Lower lobe of right lung (tissue), 2 donors: Measurements from ENCODE around the gene LTC4S. TPM values are rescaled to one million over a fixed set of nuclear protein-coding genes. Genes with fewer than 3 reads are reported as not detected.

Experiments used
- ATAC-seq, 2 donors: fragments of 200-7000 bp; cut with Tn5 transposase; one replicate each; pipeline ENCODE4 v1.9.1; 2020 to 2022; ENCODE audit warnings: mild to moderate bottlenecking in 2 of 2, moderate library complexity in 2 of 2
- DNase-seq: peaks from one replicate; pipeline ENCODE4 v3.0.0-alpha.2; 2020
- H3K27ac ChIP-seq: fragments of 200-600 bp; one replicate; pipeline ENCODE4 v1.8.0; 2022
- H3K27me3 ChIP-seq: fragments of 200-600 bp; one replicate; pipeline ENCODE4 v1.8.0; 2022; ENCODE audit warnings: low read depth
- H3K36me3 ChIP-seq: fragments of 200-600 bp; one replicate; pipeline ENCODE4 v1.8.0; 2022; ENCODE audit warnings: mild to moderate bottlenecking
- H3K4me1 ChIP-seq: fragments of 200-600 bp; one replicate; pipeline ENCODE4 v1.8.0; 2022
- H3K4me3 ChIP-seq: fragments of 200-600 bp; one replicate; pipeline ENCODE4 v1.8.0; 2022; ENCODE audit warnings: mild to moderate bottlenecking
- H3K9me3 ChIP-seq: fragments of 200-600 bp; one replicate; pipeline ENCODE4 v1.8.0; 2022
- CTCF ChIP-seq: fragments of 200-600 bp; IDR thresholded peaks from one replicate; pipeline ENCODE4 v1.8.0; 2022; ENCODE audit warnings: antibody characterized with exemption, mild to moderate bottlenecking
- intact Hi-C: fragments of 100-400 bp; cut with DNase I; formaldehyde crosslinking; loops from one replicate; pipeline ENCODE4 v1.11.0; 2022
- total RNA-seq: library from RNA; stranded (reverse); fragmentation: NEBNext Ultra II Directional; extraction: Animal tissue kit (Norgen Biotek cat#: 25700); gene quantifications from one replicate; pipeline ENCODE4 v1.2.1, GENCODE V29; 2021
- donor health status: DM: no; HTN: yes; CAD: no; lungs with severe emphysema.

Gene LTC4S
- total RNA-seq, 1 donor from 2014 or later, result 20.1 TPM

GRCh38 chr5:179753971-179754370 lies 39.8 kb upstream of the LTC4S start:
- intact Hi-C loops, result no loop called here
- Histone ChIP-seq H3K4me3 (no peak overlapping the region), H3K27me3 (no peaks in the 10 kb centered on the region), H3K4me1 (peaks cover 37% of the 10 kb centered on the region), H3K27ac (no peak overlapping the region), H3K36me3 (peaks cover 13% of the 10 kb centered on the region), H3K9me3 (no peaks in the 10 kb centered on the region)
- no peak for TF ChIP-seq CTCF
- DNase-seq, result peak; percentile 70
- ATAC-seq, result peak; percentile 77 to 82

GRCh38 chr5:179755022-179755421 lies 38.8 kb upstream of the LTC4S start:
- H3K4me3 ChIP-seq, result no peak overlapping the region
- DNase-seq (no peak), ATAC-seq (no peak)
- TF ChIP-seq CTCF, result no peak
- no peaks in the 10 kb centered on the region for H3K27me3 ChIP-seq
- peaks cover 47% of the 10 kb centered on the region for H3K4me1 ChIP-seq
- intact Hi-C loops, result no loop called here
- no peaks in the 10 kb centered on the region for H3K9me3 ChIP-seq
- no peak overlapping the region for H3K27ac ChIP-seq
- H3K36me3 ChIP-seq, result peaks cover 3% of the 10 kb centered on the region

GRCh38 chr5:179758955-179759354 lies 34.8 kb upstream of the LTC4S start:
- ATAC-seq (no peak), DNase-seq (peak; percentile 22)
- Histone ChIP-seq H3K27ac (no peak overlapping the region), H3K4me1 (peaks cover 79% of the 10 kb centered on the region), H3K36me3 (no peaks in the 10 kb centered on the region), H3K27me3 (no peaks in the 10 kb centered on the region), H3K4me3 (no peak overlapping the region), H3K9me3 (no peaks in the 10 kb centered on the region)
- TF ChIP-seq CTCF, result no peak
- intact Hi-C loops, result no loop called here

DNA sequence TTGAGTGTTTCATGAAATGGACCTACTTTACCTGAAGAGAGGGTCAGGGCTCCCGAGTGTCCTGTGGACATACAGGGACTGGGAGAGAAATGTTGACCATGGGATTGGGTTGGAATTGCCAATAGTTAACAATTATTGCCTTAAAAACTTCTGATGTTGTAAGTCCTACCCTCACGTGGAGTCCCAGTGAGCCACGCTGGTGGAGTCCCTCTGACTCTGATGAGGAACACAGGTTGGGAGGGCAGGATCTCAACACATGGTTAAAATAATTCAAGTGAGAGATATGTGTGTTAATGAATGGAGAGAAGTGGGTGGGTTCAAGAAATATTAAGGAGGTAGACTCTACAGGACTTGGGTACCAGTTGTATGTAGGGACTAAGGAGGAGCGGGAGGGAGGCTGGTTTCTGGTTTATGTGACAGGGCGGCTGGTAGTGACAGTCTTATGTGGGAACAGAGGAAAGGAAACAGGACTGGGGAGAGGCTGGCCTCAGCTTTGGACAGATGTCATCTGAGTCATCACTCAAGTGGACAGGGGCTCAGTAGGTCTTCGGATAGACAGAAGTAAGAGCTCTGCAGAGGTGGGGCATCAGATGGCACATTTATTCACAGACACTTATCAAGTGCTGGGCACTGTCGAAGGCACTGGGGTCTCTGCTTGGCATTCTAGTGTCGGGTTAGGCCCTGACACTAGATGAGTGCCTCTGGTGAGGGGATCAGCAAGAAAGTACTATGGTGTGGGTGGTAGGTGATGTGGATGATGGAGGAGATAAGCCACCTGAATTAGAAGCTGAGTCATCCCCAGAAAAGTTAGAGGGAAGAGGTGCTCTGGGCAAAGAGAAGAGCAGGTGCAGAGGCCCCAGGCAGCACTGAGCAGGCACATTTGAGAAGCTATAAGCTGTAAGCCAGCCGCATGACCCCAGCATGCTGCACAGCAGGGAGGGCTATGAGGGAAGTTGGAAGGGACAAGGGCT lies 33.9 kb upstream of the LTC4S start:
- Histone ChIP-seq H3K27ac (peak overlapping the region; percentile 6), H3K36me3 (no peaks in the 10 kb centered on the region), H3K4me3 (no peak overlapping the region), H3K4me1 (peaks cover 79% of the 10 kb centered on the region), H3K27me3 (no peaks in the 10 kb centered on the region), H3K9me3 (no peaks in the 10 kb centered on the region)
- intact Hi-C loops, result no loop called here
- DNase-seq, result peak; percentile 38
- ATAC-seq, result no peak
- no peak for TF ChIP-seq CTCF

- intact Hi-C loops, result no loop called here
Observed at GRCh38 chr5:179762079-179762780, 31.6 kb upstream of the LTC4S start.

More at GRCh38 chr5:179762079-179762780, 31.6 kb upstream of the LTC4S start:
- DNase-seq (no peak), ATAC-seq (peak; percentile 23 to 26)
- no peaks in the 10 kb centered on the region for H3K9me3 ChIP-seq
- H3K27me3 ChIP-seq, result no peaks in the 10 kb centered on the region
- no peak overlapping the region for H3K27ac ChIP-seq
- H3K4me1 ChIP-seq, result peaks cover 91% of the 10 kb centered on the region
- no peak for TF ChIP-seq CTCF
- peaks cover 21% of the 10 kb centered on the region for H3K36me3 ChIP-seq
- H3K4me3 ChIP-seq, result no peak overlapping the region
